ENCODE results near the gene TMEM59L.

TMEM59L gene

DNA sequence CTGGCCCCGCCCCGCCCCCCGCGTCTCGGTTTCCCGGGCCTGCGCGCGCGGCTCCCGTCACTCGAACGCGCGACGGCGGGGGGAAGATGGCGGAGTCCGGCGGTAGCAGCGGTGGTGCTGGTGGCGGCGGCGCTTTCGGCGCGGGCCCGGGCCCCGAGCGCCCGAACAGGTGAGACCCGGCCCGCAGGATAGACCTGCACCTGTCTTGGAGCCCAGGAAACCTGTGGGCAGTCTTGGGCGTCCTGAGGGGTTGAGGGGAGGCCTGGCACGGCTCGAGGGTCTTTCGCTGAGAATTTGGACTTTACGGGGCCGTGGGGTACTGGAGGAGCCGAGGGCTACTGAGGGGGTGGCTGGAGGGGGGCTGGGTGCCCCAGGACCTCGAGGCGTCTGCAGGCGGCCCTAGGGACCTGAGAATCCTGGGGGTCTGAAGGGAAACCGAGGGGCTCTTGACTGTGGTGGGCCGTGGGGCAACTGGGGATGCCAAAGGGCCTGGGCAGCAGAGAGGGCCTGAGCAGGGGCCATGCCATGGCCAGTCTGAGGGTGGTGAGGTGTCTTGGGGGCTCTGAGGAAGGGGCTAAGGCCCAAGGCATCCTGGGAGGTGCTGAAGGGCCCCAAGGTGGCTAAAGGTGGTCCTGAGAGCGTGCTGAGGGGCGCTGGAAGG lies 24.4 kb downstream of the TMEM59L start, which contains the start of gene KLHL26:
KLHL26 (plus strand) TSS at position 60 of the 661 bp plus-strand sequence; CDS start at position 87, 27 bp downstream.
- no peak for DNase-seq (ENCODE audit: low read depth, low spot score)

DNA sequence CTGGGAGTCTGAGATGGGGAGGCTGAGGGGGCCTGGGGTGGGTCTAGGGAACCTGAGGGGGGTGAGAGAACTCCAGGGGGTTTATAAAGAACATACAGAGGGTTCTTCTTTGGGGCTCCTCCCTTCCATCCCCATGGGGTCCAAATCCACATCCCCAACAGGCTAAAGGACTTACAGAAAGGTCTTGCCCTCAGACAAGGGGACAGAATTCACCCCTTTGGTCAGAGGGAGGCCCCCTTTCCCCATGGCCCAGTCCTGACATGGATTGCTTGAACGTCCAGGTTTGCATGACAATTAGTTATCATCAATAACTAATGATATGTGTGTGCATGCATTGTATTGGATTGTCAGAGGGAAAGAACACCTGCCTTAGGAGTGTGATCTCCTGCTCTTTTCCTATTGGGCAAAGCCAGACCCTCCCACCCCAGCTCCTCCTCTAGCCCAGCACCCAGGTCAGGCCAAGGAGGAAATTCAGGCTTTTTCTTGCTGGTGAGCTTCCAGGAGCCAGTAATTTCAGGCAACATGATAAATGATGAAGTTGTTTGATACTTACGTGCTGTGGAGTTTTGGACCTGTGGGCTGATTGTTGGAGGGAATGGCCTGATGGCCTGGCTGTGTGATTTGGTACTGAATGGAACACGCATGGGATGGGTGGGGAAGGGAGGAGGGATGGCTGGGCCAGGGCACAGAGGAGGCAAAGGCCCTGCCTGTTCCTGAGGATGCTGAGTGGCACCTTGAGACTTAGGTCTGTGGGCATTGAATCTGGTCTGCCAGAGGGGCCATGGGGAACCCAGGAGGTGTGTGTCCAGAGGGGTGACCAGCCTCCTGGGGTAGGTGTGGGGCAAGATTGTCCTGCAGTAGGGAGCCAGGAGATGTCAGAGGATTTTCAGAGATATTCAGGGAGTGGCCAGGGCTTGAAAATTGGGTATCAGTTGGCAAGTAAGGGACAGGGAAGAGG lies 25.3 kb downstream of the TMEM59L start:
- no peak for DNase-seq (ENCODE audit: low read depth, low spot score)

DNA sequence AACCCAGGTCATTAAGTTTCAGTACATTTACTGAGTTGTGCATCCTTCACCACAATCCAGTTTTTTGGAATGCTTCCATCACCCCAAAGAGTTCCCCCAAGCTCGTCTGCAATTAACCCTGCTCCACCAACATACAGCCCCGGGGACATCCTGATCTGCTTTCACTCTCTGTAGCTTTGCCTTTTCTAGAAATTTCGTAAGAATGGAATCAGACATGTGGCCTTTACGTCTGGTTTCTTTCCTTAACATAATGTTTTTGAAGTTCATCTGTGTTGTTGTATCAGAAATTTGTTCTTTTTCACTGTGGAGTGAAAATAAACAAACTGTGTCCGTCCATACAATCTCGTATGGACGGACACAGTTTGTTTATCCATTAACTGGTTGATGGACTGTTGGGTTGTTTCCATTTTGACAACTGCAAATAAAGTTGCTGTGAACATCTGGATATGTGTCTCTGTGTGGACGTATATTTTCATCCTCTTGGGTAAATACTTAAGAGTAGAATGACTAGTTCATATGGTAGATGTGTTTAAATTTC lies 27.1 kb downstream of the TMEM59L start:
- no peak for DNase-seq (ENCODE audit: low read depth, low spot score)

DNA sequence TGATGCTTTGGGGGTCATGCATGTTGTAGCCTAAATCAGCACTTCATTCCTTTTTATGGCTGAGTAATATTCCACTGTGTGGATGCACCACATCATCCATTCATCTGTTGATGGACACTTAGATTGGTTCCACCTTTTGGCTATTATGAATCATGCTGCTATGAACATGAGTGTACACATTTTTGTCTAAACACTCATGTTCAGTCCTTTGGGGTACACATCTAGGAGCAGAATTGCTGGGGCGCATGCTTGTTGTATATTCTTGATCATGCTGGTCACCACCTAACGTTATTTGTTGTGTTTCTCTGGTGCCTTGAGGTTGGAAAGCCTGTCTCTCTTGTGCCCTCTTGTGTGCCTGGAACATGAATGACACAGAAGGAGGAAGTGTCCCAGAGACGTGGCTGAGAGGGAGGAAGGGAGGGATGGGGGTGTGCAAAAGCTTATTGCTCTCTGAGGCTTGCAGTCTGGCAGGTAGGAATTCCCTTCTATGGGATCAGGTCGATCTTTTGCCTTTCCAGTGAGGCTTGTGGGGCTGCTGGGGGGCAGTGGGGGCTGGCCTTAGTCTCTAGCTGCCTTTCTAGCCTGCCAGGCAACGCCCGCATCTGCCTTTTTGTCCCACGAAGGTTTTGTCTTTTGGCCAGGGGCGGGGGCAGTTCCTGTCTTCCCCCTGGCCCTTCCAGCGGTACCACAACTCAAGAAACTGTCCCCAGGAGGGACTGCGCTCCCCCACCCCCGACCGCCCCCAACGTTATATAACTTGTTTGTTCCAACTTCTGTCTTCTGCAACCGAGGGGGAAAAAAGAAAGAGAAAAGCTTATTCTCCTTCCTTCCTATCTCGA lies 31.7 kb downstream of the TMEM59L start:
- no peak for DNase-seq (ENCODE audit: low read depth, low spot score)

DNA sequence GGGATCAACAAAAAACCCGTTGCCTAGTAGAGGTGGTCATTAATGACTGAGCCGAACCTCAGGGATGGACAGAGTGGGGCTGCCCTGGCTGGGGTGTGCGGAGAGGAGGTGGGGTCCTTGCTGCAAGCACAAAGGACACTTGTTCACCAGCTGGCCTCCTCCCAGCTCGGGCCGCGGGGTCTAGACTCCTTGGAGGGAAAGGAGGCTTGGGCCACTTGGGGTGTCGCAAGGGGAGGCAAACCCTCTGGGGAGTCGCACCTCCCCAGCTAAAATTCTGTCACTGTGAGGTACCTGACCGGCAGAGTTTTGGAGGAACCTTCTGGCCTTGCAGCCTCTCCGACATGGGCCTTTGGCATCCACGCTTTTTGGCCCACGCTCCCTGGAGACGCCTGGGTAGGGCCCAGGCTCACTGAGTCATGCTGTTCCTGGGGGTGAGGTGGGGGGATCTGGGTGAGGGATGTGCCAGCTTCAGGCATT lies 32.4 kb downstream of the TMEM59L start:
- DNase-seq (ENCODE audit: low read depth, low spot score), result no peak

DNA sequence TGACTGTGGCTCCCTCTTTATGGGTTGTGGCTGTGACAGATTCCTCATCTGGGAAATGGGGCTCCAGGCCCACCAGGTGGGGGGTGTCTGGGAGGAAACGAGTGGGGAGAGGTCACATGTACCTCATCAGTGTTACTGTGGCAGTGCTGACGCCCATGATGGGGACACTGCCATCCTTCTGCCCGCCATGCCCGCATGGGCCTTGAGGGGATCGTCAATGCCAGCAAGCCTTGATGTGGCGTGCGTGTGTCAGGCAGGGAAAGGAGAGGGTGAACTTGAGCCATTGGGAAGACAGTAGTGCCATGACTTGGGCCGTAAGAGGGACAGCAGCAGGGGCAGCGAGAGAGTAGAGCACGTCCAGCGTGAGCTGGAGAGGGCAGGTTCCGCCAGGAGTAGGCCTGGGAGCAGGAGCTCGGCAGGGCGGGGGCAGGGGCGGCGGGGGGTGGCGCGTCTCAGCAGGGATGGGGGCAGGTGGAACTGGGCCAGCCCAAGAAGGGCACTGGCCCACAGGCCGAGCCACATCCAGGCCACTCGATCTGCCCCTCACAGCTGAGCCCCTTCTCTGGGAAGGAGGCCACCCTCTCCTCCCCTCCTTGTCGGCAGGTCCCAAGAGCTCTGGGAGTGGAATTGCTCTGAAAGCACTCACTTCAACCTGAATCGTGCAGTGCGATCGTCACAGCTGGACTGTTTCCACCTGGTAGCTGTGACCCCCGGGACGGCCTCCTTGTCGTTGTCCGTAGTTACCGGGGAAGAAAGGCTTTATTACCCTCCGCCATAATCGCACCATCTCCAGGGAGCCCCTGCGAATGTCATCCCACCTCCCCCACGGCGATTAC lies 34.1 kb downstream of the TMEM59L start:
- no peak for DNase-seq (ENCODE audit: low read depth, low spot score)

DNA sequence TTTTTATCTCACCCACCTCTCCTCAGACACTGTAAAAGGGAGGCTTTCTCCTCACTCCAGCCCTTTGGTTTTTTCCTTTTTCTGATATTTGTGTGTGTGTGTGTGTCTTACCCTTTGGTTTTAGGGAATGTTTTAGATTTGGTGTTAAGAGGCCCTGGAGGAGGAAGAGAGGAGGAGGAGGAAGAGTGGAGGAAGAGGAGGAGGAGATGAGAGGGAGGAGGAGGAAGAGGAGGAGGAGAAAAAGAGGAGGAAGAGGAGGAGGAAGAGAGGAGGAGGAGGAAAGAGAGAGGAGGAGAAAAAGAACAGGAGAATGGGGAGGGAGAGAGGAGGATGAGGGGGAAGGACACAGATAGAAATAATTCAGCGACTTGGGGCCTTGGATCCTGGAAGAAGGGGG lies 34.7 kb downstream of the TMEM59L start:
- DNase-seq (ENCODE audit: low read depth, low spot score), result no peak

DNA sequence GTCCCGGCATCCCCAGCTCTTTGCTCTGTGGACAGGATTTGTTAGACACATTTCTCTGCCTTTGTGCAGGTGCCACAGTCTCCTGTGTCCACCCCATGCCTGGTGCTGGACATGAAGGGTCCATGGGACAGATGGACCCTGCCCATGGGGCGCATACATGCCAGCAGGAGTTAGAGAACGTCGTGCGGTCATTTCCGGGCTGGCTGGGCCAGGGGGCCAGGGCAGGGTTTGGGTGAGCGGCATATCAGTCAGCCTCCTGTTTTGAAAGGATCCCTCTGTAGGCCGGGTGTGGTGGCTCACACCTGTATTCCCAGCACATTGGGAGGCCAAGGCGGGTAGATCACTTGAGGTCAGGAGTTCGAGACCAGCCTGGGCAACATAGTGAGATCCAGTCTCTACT lies 35.1 kb downstream of the TMEM59L start:
- no peak for DNase-seq (ENCODE audit: low read depth, low spot score)

DNA sequence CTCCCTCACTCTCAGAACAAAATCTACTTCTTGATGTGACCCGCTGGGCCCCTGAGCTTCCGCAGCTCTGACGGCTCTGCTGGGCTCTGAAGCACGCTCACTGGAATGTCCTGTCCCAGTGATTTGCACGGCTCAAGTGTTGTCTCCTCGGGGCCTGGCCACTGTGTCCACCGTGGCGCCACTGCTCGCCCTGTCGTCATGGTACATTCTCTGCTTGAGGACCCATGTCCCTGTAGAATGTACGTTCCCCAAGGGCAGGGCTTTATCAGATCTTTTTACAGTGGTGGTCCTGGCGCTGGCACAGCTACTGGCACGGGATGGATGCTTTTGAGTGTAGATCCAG lies 36.3 kb downstream of the TMEM59L start:
- DNase-seq (ENCODE audit: low read depth, low spot score), result no peak

DNA sequence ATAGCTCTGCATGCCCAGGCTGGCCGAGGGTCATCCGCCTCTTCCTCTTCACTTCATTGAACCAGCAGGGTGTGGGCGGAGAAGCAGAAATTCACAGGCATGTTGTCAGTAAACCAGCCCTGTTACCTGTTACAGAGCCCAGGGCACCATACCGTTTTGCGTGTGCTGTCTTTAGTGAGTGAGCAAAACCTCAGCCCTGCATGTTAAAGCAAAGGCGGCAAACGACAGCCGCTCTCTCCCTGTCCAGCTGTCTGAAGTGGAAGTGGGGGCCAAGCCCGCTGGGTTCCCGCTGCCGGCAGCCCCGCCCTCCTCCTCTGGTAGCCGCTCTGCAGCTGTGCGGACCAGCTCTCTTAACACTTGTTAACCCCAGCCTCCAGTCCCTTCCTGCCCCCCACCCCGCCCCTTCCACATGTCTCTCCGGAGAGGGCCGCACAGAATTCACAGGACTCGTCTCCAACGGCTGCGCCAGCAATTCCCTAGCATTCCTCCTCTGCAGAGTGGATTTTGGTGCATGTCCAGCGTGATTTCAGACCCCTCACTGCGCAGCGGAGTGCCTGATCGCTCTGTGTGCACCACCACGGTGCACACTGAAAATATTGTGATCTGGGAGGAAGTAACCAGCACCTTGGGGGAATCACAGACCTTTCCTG lies 36.8 kb downstream of the TMEM59L start:
- DNase-seq (ENCODE audit: low read depth, low spot score), result no peak

DNA sequence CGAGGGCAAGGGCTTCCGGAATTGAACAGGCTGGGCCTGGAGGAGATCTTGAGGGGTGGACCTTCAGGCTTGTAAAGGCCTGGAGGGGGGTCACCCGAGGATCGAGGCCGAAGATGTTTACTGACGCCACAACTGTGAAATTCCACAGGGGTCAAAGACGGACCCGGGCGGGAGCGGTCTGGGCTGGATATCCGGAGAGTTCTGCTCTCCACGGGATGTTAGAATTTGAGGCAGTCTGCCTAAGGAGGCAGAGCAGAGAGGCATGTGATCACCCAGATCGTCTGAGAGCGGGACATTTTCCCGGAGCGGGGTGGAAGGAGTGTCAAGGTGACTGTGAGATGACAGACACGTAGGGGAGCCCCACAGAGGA lies 37.3 kb downstream of the TMEM59L start:
- no peak for DNase-seq (ENCODE audit: low read depth, low spot score)

DNA sequence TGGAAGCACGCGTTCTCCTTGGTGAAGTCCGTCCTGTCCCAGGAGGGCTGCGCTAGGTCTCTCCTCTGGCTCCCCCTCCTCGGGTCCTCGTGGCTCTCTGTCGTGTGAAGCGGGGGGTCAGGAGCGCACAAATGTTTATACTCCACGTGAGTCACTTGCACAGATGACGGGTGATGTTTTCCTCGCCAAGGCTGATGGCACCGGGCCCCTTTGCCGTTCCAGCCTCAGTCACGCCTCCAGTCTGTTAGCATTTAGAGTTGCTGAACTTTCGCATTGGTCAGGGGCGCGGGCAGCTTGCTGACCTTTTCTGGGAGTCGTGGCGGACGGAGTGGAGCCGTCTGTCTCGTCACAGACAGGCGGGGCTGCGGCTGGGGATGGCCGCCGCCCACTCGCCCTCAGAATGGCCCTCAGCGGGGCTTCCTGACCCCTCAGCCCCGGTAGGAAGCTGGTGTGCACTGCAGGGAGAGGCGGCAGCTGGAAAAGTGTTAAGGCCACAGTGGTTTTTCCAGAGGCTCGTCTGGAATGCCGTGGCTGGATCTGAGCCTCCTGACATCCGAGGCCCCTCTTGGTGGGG lies 37.9 kb downstream of the TMEM59L start:
- DNase-seq (ENCODE audit: low read depth, low spot score), result no peak

DNA sequence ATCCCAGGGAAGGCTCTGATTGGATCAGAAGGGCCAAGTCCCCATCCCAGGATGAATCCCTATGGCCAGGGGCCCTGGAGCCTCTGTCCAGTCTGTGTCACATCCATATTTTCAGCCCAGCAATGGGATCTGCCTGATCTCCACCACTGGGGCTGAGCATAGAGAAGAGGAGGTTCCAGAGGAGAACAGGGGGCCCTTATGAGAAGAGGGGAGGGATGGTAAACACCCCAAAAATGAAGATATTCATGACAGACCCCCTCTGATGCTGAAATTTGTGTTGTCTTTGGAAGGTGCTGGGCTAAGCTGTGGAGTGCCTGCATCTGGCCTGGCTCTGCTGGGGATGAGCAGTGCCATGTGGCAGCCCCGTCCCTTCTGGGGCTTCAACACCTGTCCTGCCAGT lies 38.6 kb downstream of the TMEM59L start:
- no peak for DNase-seq (ENCODE audit: low read depth, low spot score)

DNA sequence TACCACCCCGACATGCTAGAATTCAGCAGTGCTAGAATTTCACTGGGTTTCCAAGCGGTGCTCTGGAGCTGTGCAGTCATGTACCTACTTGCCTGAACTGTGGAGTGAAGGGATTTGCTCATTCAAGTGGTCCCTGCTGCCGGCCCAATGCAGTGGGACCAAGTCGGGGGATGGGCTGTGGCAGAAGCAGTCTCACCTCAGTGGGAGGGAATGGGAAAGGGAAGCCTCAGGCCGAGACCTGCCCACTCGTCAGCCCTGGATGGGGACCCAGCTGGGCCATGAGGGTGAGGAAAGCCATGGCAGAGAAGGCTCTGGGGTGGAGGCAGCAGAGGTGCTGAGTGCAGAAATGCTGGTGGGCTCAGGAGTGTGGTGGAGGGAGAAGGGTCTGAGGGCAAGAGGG lies 39.1 kb downstream of the TMEM59L start:
- DNase-seq (ENCODE audit: low read depth, low spot score), result no peak

DNA sequence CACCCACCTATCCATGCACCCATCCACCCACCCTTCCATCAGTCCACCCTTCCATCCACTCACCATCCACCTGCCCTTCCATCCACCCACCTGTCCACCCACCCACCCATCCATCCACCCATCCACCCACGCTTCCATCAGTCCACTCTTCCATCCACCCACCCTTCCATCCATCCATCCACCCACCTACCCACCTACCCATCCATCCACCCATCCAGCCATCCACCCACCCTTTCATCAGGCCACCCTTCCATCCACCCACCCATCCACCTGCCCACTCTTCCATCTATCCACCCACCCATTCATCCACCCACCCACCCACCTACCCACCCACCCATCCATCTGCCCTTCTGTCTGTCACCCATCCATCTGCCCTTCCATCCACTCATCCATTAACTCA lies 41.2 kb downstream of the TMEM59L start:
- DNase-seq (ENCODE audit: low read depth, low spot score), result no peak

DNA sequence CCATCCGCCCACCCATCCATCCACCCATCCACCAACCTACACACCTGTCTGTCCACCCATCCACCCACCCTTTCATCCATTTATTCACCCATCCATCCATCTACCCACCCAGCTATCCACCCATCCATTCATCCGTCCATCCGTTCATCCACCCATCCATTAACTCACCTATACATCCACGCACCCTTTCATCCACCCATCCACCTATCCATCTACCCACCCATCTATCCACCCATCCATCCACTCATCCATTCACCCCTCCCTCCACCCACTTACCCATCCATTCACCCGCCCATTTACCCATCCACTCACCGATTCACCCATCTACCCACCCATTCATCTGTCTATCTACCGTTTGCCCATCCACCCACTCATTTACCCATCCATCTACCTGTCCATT lies 41.8 kb downstream of the TMEM59L start:
- no peak for DNase-seq (ENCODE audit: low read depth, low spot score)

DNA sequence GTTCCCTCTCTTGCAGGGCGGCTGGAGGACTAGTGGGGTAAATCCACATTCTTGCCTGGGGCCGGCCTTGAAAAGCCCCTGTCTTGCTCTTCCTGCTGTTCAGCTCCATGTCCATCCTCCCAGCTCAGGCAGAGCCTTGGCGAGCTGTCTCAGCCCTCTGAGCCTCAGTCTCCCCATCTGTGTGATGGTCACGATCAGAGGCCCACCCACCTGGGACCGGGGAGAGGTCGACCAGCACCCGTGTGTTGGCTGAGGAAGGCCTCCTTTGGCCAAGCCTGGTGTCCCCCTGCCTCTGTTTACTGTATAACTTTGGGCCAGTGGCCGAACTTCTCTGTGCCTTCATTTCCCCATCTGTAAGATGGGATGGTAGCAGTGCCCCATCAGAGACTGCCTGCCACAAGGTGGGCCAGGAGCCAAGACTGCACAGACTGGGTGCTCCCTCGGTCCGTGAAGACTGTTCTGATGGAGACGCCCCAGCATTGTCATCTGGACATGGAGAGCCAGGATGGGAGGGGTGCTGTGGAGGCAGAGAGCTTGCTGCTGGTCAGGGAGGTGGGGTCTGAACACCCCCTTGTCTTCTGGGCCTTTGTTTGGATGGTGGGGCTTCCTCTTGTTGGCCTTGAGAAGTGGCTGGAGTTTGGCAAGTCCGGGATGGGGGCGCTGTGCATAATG lies 42.6 kb downstream of the TMEM59L start:
- no peak for DNase-seq (ENCODE audit: low read depth, low spot score)

DNA sequence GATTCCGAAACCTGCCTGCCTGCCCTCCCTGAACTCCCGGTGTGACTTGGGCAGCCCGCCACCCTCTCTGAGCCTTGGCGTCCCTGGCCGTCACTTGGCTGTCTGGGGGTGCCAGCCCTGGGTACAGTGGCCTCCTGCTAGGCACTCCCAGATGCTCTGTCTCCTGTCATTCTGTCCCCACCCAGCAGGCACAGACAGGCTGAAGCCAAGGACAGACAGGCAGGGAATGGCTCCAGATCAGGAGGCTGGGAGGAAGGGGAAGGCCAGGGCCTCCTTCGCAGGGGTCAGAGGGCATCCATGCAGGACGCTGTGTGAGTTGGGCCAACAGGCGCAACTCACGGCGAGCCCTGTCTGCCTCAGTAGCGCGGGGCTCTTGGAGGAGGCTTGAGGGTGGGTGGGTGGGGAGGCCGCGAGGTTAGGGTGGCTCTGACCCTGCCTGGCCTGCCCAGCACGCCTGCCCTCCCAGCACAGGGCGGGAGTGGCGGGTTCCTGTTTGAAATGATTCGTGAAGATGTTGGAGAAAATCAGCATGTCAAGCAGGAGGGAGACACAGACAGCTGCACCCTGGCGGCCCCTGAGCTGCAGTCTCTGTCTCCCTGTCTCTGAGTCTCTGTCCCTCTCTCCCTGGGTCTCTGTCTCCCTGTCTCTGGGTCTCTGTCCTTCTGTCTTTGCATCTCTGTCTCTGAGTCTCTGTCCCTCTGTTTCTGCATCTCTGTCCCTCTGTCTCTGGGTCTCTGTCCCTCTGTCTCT lies 43.8 kb downstream of the TMEM59L start:
- no peak for DNase-seq (ENCODE audit: low read depth, low spot score)

Data from iPS DF 19.7 (cell line).